ENCODE results near the gene MYO15A.

The MYO15A gene

GRCh38 chr17:18183334-18184142 is 75.0 kb downstream of the MYO15A start, which contains the start of gene ALKBH5:
ALKBH5 (plus strand) TSS chr17:18183828; CDS start chr17:18184244, 416 bp downstream.
- DNase-seq, result peak; percentile 85 to 100 (median 97)

DNA sequence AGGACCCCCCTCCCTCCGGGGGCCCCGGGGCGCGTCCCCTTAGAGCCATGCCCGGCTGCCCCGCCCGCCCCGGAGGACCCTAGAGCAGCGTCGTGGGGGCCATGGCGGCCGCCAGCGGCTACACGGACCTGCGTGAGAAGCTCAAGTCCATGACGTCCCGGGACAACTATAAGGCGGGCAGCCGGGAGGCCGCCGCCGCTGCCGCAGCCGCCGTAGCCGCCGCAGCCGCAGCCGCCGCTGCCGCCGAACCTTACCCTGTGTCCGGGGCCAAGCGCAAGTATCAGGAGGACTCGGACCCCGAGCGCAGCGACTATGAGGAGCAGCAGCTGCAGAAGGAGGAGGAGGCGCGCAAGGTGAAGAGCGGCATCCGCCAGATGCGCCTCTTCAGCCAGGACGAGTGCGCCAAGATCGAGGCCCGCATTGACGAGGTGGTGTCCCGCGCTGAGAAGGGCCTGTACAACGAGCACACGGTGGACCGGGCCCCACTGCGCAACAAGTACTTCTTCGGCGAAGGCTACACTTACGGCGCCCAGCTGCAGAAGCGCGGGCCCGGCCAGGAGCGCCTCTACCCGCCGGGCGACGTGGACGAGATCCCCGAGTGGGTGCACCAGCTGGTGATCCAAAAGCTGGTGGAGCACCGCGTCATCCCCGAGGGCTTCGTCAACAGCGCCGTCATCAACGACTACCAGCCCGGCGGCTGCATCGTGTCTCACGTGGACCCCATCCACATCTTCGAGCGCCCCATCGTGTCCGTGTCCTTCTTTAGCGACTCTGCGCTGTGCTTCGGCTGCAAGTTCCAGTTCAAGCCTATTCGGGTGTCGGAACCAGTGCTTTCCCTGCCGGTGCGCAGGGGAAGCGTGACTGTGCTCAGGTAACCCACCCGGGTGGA is 75.8 kb downstream of the MYO15A start:
- DNase-seq, result peak in 32 of 51 donors; percentile 9 to 77 (median 38)

GRCh38 chr17:18185391-18185790 is 76.8 kb downstream of the MYO15A start:
- peak in 2 of 51 donors; percentile 15 to 29 for DNase-seq

DNA sequence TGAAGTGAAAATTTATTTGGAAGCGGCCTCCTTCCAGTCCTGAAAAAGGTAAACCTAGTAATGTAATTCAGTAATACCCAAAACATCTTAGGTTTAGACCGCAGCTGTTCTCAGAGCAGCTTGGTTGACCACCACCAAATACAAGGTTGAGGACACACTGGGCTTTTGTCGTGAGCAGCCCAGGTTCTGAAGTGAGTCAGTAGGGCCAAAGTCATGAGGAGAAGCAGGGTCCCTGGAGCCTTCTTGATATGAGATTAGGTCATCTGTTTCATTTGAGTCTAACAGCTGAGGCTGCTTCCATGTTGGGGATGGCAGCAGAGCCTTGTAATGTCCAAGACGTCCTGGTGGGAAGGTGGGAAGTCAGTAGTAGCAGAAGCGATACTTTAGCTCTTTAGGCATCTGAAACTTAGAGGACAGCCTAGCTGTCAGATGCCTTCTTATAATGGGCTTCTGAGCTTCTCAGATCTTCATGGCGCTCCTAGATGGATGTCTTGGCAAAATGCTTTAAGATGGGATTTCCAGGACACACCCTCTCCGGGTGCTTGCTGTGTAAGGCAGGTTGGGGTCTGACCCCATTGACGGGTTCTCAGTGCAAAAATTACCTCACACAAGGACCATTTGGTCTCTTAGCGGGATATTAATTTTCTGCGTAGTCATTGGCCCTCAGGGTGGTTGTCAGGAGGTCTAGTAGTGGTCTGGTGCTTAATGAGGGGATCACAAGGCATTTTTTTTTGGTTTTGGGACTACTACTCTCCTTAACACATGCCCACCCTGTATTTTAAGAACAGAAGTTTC is 77.5 kb downstream of the MYO15A start:
- no peak for DNase-seq

DNA sequence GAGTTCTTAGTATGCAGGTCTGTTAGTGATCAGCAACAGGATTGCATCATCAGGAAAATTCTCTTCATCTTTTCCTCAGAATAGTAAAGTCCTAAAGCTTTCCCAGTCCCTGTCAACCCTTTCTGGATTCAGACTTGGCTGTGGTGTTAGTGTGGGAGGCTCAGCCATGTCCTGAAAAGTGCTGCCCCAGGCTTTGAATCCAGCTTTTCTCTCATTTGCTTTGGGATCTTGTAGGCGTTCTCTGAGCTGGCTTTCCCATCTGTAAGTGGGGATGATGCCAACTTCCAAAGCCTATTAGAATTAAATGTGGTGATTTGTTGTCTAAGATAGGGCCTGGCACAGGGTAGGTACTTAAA is 78.0 kb downstream of the MYO15A start:
- peak in 5 of 51 donors; percentile 11 to 50 (median 31) for DNase-seq

- DNase-seq, result peak in 7 of 51 donors; percentile 24 to 59 (median 35)
Measured at GRCh38 chr17:18187226-18187625, 78.7 kb downstream of the MYO15A start.

- peak in 5 of 51 donors; percentile 19 to 33 (median 26) for DNase-seq
Measured at GRCh38 chr17:18187821-18188761, 79.5 kb downstream of the MYO15A start.

- no peak for DNase-seq
Measured at GRCh38 chr17:18190628-18191235, 82.2 kb downstream of the MYO15A start.

DNA sequence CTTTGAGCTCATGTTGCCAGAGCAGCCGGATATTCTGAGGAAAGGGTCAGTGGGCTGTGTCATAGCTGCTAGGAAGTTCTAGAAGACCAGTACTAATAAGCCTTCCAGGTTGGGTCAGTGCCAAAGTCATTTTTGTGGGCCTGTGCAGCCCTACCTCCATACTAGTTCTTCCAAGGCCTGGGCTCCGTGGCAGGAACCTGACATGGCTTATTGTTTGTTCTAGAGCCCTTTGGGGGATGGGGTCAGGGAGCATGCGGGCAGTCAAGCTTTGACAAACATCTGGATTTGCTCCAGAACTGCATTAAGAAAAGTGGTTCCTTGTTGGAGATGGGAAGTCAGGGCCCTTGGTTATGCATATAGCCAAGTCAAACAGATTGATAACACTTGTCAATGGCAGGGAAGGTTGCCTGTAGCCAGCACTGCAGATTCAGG is 82.7 kb downstream of the MYO15A start:
- peak in 2 of 51 donors; percentile 11 to 21 for DNase-seq

- DNase-seq, result peak in 1 of 51 donors; percentile 7
Measured at GRCh38 chr17:18191967-18192366, 83.4 kb downstream of the MYO15A start.

- DNase-seq, result no peak
Measured at GRCh38 chr17:18194394-18194793, 85.8 kb downstream of the MYO15A start.

- no peak for DNase-seq
Measured at GRCh38 chr17:18194804-18195203, 86.2 kb downstream of the MYO15A start.

- DNase-seq, result peak in 1 of 51 donors; percentile 41
Measured at GRCh38 chr17:18195246-18195645, 86.7 kb downstream of the MYO15A start.

GRCh38 chr17:18197535-18198194 is 89.1 kb downstream of the MYO15A start:
- DNase-seq, result no peak

- DNase-seq, result no peak
Measured at GRCh38 chr17:18198530-18198929, 90.0 kb downstream of the MYO15A start.

- no peak for DNase-seq
Measured at GRCh38 chr17:18201108-18201507, 92.6 kb downstream of the MYO15A start.

- no peak for DNase-seq
Measured at GRCh38 chr17:18203308-18203707, 94.8 kb downstream of the MYO15A start.

- no peak for DNase-seq
Measured at GRCh38 chr17:18205861-18206260, 97.3 kb downstream of the MYO15A start.

DNA sequence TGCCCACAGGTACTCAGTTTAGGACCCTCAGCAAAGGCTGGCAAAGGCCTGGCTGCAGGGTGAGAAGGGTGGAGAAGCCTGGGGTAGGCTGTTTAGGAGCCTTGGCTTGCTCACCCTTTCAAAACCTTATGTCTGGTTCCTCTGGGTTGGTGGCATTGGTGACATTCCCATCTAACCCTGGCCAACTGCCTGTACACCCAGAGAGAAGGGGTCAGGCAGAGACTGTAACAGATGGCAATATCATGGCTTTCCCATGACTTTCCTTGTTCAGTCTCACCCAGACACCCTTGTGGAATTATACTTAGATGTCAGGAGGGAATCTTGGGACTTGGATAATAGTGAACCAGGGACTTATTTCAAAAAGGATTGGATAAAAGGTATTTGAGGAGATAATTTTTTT is 98.4 kb downstream of the MYO15A start:
- DNase-seq, result no peak
